Skeletal muscle satellite cell (primary cell): Measurements from ENCODE around the gene NDUFA7.

Experiments
- H3K27me3 ChIP-seq: 2 replicates; pipeline ENCODE4 v1.7.0; 2013; ENCODE audit warnings: low read length; ENCODE audit not compliant: control insufficient read depth, insufficient read depth
- H3K36me3 ChIP-seq: 2 replicates; pipeline ENCODE4 v1.7.0; 2013; ENCODE audit warnings: mild to moderate bottlenecking, control low read depth, low read length; ENCODE audit not compliant: insufficient read depth
- H3K4me1 ChIP-seq: 2 replicates; pipeline ENCODE4 v1.7.0; 2013; ENCODE audit warnings: low read length; ENCODE audit not compliant: control insufficient read depth, insufficient read depth
- H3K4me2 ChIP-seq: 2 replicates; pipeline ENCODE4 v1.7.0; 2013; ENCODE audit warnings: mild to moderate bottlenecking, low read length
- H3K4me3 ChIP-seq: 2 replicates; pipeline ENCODE4 v1.7.0; 2013; ENCODE audit warnings: low read length
- H3K9ac ChIP-seq: 2 replicates; pipeline ENCODE4 v1.7.0; 2013; ENCODE audit warnings: mild to moderate bottlenecking, low read depth, low read length, moderate library complexity
- H3K9me3 ChIP-seq: replicated peaks from 2 replicates; pipeline ENCODE4 v1.7.0; 2013; ENCODE audit warnings: mild to moderate bottlenecking, control low read depth, low read length

The NDUFA7 gene

GRCh38 chr19:8311461-8312260 lies 9.5 kb downstream of the NDUFA7 start:
- Histone ChIP-seq H3K9me3 (no peaks in the 10 kb centered on the region), H3K27me3 (no peaks in the 10 kb centered on the region), H3K9ac (no peak overlapping the region), H3K4me2 (no peak overlapping the region), H3K4me1 (peaks cover 13% of the 10 kb centered on the region), H3K36me3 (peaks cover 35% of the 10 kb centered on the region), H3K4me3 (no peak overlapping the region)

DNA sequence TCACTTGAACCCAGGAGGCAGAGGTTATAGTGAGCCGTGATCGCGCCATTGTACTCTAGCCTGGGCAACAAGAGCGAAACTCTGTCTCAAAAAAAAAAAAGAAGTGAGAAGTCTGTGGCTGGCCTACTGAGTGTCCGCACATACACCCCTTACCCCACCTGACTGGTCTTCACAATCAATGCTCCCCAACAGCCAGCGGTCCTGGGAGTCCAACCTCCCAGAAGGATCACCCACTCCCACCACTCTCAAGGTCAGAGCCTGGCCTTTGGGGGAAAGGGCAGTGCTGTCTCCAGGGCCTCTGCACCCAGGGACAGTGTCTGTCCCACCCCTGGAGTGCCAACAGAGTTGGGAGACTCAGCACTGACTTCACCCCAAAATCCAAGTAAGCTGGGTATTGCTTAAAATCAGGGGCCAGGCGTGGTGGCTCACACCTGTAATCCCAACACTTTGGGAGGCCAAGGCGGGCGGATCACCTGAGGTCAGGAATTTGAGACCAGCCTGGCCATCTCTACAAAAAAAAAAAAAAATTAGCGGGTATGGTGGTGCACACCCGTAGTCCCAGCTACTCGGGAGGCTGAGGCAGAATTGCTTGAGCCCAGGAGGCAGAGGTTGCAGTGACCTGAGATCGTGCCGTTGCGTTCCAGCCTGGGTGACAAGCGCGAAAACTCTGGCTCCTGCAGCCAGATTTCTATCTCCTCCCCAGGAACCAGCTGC lies 10.7 kb downstream of the NDUFA7 start:
- Histone ChIP-seq H3K4me1 (peaks cover 13% of the 10 kb centered on the region), H3K9me3 (no peaks in the 10 kb centered on the region), H3K4me2 (no peak overlapping the region), H3K27me3 (no peaks in the 10 kb centered on the region), H3K9ac (no peak overlapping the region), H3K36me3 (peaks cover 29% of the 10 kb centered on the region), H3K4me3 (no peak overlapping the region)

- no peaks in the 10 kb centered on the region for H3K9me3 ChIP-seq
- peak overlapping the region; percentile 99 for H3K4me2 ChIP-seq
- H3K4me1 ChIP-seq = peaks cover 13% of the 10 kb centered on the region
- H3K27me3 ChIP-seq = no peaks in the 10 kb centered on the region
- H3K9ac ChIP-seq = peak overlapping the region; percentile 80
- peak overlapping the region; percentile 77 for H3K4me3 ChIP-seq
- H3K36me3 ChIP-seq = peaks cover 20% of the 10 kb centered on the region
These were observed 12.3 kb downstream of the NDUFA7 start for GRCh38 chr19:8308891-8309291.

DNA sequence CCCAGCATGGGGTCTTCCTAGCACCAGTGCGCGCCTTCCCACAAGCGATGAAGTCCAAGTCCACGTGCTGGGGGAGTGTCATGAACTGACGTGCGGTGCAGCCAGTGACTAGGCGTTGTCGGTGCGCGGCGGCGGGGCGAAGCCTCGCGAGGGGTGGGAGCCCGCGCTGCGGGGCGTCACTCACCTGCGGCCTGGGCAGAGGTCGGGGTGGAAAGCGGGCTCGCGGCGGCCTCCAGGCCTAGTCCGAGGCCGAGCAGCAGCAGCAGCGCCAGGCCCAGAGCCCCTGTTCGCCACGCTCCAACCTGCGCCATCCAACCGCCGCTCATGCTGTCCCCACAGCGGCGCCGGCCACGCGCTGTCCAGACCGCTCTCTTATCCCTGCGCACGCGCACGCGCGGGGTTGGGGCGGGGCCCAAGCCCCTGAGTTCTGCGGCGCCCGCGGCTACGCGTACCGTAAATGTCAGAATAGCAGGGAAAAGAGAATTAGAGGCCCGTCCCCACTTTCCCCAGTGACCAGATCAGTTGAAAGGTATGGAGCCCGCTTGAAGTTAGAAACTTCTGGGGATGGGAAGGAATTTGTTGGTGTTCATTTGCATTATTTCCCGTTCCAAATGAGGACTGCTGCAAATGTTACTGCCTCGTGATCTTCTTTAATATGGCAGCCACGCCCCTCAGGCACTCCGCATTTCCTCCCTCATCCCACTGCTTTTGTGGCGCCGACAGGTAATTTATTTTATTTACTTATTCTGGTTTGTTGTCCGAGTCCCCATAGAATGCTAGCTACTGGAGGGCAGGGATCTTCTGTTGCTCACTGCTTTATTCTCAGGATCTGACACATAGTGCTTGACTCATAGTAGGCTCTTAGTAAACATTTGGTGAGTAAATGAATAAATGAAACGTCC lies 13.0 kb downstream of the NDUFA7 start, which contains the start of gene CD320:
CD320 (minus strand) TSS at position 394 of the 902 bp plus-strand sequence; CDS start at position 326, 68 bp downstream.
- peaks cover 13% of the 10 kb centered on the region for H3K4me1 ChIP-seq
- peak within 1 kb of the TSS; percentile 99 for H3K4me2 ChIP-seq
- no peaks in the 10 kb centered on the region for H3K9me3 ChIP-seq
- H3K27me3 ChIP-seq = no peaks in the 10 kb centered on the region
- H3K36me3 ChIP-seq = peaks cover 14% of the 10 kb centered on the region
- peak within 1 kb of the TSS; percentile 80 for H3K9ac ChIP-seq
- H3K4me3 ChIP-seq = peak within 1 kb of the TSS; percentile 77

GRCh38 chr19:8307400-8307964 lies 13.7 kb downstream of the NDUFA7 start:
- H3K36me3 ChIP-seq = peaks cover 14% of the 10 kb centered on the region
- peak overlapping the region; percentile 80 for H3K9ac ChIP-seq
- H3K27me3 ChIP-seq = no peaks in the 10 kb centered on the region
- peak overlapping the region; percentile 77 for H3K4me3 ChIP-seq
- H3K9me3 ChIP-seq = no peaks in the 10 kb centered on the region
- peaks cover 13% of the 10 kb centered on the region for H3K4me1 ChIP-seq
- H3K4me2 ChIP-seq = peak overlapping the region; percentile 99

DNA sequence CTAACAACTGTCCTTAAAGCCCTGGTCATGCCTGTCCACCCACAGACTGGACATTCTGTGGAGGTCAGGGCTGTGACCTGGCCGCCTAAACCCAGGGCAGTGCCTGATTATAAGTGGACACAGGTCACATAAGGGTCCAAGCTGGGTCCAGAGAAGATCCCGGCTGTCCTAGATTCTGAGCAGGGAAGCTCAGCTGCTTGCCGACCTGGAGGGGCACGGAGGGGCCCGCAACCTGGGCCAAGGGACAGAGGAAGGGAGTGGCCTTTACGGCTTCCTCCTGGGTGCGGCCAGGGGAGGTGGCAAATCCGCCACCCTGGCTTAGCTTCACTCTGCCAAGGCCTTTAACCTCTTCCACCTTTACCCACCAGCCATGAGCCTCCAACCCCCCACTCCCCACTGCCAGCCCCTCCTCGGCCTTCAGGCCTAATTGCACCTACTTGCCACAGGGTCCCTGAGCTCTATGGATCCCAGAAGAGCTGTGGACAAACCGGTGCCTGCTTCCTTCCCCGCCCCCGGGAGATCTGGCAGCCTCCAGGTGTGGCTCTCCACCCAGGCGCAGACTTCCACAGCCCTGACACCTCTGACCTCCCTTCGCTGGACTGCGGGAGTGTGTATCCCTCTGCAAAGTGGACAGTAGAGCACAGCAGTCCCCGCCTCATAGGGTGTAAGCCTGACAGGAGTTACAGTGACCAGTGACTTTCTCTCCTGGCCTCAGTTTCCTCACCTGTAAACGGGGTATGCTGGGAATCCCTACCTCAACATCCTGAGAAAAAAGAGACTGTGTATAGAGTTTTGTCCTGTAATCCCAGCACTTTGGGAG lies 14.7 kb downstream of the NDUFA7 start:
- no peak overlapping the region for H3K4me3 ChIP-seq
- no peaks in the 10 kb centered on the region for H3K27me3 ChIP-seq
- peaks cover 13% of the 10 kb centered on the region for H3K4me1 ChIP-seq
- H3K36me3 ChIP-seq = peaks cover 7% of the 10 kb centered on the region
- no peaks in the 10 kb centered on the region for H3K9me3 ChIP-seq
- no peak overlapping the region for H3K9ac ChIP-seq
- H3K4me2 ChIP-seq = no peak overlapping the region

- no peaks in the 10 kb centered on the region for H3K27me3 ChIP-seq
- H3K4me3 ChIP-seq = no peak overlapping the region
- H3K4me1 ChIP-seq = peaks cover 13% of the 10 kb centered on the region
These were observed 15.4 kb downstream of the NDUFA7 start for GRCh38 chr19:8305798-8306197.

GRCh38 chr19:8304841-8305621 lies 16.1 kb downstream of the NDUFA7 start:
- Histone ChIP-seq H3K4me1 (peaks cover 13% of the 10 kb centered on the region), H3K9me3 (no peaks in the 10 kb centered on the region), H3K4me2 (no peak overlapping the region), H3K4me3 (no peak overlapping the region), H3K36me3 (no peaks in the 10 kb centered on the region), H3K9ac (no peak overlapping the region), H3K27me3 (no peaks in the 10 kb centered on the region)

More at GRCh38 chr19:8305798-8306197, 15.4 kb downstream of the NDUFA7 start:
- H3K9ac ChIP-seq = no peak overlapping the region
- H3K36me3 ChIP-seq = peaks cover under 1% of the 10 kb centered on the region
- H3K4me2 ChIP-seq = no peak overlapping the region
- no peaks in the 10 kb centered on the region for H3K9me3 ChIP-seq

DNA sequence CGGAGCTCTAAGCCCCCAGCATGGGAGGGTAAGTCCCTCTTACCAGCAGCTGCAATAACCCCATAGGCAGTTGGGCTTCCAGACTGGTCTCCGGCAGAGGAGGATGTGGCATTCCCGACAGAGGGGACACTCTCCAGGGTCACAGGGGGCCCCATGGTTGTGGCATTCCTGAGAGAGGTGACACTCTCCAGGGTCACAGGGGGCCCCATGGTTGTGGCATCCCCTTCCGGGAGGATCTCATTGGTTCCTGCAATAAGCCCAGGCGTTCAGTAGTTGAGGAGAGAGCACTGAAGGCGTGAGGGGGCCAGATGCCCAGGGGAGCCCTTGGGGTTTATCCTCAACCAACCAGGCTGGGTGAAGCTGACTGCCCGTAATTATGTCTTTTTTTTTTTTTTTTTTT lies 18.4 kb downstream of the NDUFA7 start:
- Histone ChIP-seq H3K4me1 (peaks cover 4% of the 10 kb centered on the region), H3K4me2 (no peak overlapping the region), H3K27me3 (no peaks in the 10 kb centered on the region), H3K9me3 (no peaks in the 10 kb centered on the region), H3K4me3 (no peak overlapping the region), H3K36me3 (no peaks in the 10 kb centered on the region), H3K9ac (no peak overlapping the region)

GRCh38 chr19:8302357-8302691 lies 18.9 kb downstream of the NDUFA7 start:
- Histone ChIP-seq H3K9ac (no peak overlapping the region), H3K9me3 (no peaks in the 10 kb centered on the region), H3K4me2 (no peak overlapping the region), H3K4me3 (no peak overlapping the region), H3K27me3 (no peaks in the 10 kb centered on the region), H3K4me1 (peaks cover under 1% of the 10 kb centered on the region), H3K36me3 (no peaks in the 10 kb centered on the region)
